IPS DF 4.7 (cell line): ENCODE measurements around the gene NPM3.

Source experiments
- DNase-seq: peaks from one replicate; pipeline ENCODE4 v3.0.0-alpha.2; 2013; ENCODE audit warnings: low spot score; ENCODE audit errors: extremely low read depth

Gene NPM3

DNA sequence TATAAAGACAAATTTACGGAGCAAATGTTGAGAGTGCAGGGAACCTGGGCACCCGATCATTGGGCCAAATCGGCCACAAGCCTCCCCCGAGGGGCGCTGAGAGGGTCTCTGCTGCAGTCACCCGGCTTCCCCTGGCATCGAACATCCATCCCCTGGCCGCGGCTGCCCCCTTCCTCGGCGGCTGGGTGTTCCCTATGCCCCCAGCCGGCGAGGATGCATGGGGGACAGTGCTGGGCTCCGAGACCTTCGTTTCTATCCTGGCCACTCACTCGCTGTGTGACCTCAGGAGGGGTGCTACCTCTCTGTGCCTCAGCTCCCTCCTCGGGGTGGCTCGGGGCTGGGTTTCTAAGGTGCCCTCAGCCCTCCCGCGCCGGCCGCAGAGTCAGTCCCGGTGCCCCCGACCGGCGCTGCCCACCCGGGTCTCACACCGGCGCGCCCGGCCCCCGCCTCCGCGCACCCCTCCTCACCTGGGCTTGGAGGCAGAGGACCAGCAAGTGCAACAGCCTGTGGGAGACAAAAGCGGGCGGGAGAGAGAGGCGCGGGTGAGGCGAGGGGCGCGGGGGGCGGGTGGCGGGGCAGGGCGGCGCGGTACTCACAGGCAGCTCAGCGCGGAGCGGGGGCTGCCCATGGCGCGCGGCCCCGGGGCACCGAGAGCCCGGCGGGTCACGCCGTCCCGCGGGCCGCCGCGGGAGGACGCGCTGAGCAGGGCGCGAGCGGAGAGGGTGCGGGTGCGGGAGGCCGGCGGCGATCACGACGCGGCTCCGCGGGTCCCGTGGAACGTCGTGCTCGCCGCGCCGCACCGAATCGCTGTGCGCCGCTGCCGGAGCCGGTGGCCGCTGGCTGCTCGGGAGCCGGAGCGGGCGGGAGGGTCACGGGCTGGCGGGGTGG is 7.7 kb downstream of the NPM3 start, which contains the start of gene FGF8:
Gene FGF8, minus strand, starts transcription at position 842 of the 888 bp plus-strand sequence. Its CDS starts 214 bp downstream, at position 628.
- DNase-seq, result no peak

DNA sequence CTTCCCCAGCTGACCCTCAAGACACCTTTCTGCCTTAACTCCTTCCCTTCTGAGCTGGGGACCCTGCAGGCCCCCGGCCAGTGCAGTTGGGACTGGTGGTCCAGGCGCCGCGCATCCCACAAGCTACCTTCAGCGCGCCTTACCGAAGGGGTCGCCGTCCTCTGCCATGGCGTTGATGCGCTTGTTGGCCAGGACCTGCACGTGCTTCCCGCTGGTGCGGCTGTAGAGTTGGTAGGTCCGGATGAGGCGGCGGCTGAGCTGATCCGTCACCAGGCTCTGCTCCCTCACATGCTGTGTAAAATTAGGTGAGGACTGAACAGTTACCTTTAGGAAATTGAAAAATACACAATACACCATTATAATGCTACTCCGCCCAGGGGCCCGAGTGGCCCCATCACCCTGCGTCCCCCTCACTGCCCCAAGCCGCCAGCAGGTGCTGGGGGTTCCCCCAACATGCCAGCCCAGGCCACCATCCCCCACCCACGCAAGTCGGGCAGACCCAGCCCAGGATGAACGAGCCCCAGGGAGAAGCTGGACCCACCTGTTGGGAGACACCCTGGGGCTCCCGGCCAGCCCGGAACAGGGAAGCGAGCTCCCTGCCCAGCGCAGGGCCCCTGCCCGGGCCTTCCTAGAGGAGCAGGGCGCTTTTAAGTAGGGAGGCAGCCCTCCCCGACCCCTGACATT is 8.5 kb downstream of the NPM3 start:
- DNase-seq, result no peak

DNA sequence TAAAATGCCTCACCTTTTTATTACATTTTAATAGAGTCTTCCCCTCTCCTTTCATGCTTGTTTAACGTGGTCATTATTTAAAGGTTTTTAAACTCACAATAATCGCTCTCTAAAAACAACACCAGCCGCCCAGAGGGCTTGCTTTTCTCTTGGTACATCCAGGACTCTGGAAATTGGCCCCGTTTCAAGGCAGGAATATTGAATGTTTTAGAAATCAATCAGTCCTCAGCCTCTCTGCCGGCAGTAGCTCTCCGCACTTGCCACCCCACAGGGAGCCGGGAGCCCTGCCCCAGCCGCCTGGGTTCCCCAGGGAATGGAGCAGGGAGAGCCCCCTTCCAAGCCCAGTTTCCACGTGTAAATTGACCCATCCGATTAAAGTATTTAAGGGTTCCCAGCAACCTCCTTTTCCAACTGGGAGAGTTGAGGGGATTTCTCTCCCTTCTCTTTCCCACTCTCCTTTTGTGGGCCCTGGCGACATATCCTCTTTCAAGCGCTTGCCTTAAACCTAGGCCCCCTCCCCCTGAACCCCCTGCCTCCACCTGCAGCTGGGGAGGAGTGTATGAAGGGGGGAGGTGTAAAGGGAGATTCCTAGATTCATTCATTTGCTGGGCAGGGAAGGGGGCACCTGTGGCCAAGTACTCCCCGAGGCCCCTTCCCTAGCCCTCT is 9.2 kb downstream of the NPM3 start:
- DNase-seq, result no peak

DNA sequence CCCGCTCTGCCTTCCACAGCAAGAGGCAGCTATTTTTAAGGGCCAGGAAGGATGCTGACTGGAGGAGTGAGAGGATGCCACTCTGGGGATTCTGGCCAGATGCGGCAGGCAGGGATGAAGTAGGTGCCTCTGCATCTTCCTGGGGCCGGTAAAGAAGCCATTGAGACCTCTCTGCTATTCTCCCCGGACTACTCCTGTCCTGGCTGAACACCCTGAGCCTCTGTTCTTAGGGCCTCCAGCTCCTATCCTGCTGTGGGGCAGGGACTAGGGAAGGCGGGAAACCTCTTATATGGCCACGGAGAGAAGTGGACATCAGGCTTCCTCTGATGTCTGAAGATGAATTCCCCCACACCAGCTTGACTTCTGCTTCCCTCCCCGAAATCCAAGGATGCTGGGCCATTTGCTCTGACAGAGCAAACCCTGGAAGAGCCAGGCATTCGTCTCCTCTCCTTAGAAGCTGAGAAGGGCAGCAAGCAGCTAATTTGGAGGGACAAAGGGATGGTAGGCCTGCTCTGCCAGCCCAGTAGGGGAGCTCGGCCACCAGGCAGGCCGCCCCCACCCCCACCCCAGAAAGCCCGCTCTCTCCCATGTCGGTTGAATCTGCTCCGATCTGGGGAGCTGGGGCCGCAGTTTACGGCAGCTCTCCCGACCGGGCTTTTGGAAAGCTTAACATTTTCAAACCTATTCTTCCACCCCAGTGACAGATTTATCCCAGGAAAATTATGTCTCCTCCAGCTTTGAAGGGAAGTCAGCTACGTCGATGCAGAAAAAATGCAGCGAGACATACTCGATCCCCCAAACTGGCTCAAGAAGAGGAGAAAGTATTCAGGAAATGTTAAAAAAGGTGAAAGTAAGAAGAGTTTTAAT is 10.1 kb downstream of the NPM3 start:
- no peak for DNase-seq

DNA sequence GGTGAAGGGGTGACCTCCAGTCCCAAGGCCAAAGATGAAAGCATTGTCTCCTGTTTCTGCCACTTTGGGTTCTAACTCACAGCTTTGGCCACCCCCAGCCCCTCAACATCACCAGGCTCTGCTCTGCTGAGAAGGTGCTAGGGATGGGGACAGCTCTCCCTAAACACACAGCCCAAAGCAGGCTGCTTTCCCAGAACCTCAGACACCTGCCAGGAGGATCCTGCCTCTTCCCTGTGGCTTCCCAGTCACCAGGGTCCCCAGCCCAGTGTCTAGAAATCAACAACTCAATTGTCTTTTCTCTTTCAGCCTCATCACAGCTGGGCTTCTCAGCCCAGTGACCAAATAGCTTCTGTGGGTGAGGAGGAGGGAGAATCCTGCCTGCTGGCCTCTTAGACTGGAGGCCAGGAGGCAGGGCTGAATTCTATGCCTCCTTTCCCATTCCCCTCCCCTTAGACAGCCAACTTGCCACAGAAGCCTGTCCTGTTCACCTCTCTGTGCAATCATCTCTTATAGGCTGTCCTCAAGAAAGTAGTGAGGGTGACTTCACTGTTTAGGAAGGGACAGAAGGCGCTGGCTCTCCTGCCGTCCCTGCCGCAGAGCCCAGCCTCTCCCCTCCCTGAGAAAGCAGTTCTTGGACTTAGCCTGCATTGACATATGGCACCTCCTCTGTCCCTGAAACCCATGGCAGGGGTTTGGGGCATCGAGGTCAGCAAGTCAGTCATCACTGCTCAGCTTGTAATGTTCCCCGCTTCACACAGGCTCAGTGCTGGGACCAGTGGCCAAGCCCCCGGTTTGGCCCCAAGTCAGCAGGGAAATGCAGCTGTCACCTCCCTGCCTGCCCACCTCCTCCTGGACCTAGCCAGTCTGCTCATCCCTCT is 11.0 kb downstream of the NPM3 start:
- no peak for DNase-seq

DNA sequence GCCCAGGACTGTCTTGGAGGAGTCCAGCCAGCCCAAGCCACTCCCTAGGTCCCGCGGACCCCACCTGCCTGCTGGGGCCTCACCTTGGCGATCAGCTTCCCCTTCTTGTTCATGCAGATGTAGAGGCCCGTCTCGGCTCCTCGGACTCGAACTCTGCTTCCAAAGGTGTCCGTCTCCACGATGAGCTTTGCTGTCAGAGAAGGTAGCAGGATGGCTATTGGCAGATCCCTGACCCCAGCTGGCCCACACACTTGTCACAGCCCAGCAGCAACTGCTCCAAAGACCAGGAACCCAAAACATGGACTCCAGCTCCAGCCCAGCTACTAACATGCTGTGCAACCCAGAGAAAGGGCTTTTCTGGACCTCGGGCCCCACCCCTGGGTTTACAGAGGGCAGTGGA is 11.9 kb downstream of the NPM3 start:
- no peak for DNase-seq

DNA sequence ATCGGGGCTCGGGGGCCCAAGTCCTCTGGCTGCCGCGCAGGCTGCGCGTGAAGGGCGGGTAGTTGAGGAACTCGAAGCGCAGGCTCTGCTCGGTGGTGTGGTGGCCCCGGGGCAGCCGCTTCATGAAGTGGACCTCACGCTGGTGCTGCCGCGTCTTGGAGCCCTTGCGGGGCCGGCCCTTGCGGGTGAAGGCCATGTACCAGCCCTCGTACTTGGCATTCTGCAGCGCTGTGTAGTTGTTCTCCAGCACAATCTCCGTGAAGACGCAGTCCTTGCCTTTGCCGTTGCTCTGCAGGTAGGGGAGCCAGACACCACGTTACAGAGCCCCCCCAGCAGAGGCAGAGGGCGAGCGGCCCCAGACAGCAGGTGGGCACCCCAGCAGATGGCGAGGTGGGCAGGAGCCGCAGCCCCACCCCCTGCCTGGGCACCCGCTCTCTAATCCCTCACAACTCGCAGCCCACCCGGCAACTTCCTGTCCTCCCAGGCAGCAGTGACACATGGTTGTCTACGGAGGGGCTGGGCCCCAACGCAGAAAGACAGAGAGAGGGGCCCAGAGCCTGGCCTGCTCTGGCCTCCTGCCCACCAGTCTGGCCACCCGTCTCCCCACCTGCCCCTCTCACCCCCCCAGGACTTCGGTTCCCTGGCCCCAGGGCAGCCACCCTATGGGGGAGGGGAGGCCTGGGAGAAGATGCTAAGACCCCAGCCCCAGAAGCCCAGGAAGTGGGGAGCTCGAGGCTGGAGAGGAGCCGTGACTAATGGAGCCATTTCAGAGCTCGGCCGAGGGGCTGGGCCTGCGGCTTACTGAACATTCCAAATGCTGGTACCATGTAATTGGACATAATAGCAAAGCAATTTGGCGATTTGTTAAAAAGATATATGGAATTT is 12.7 kb downstream of the NPM3 start:
- no peak for DNase-seq

DNA sequence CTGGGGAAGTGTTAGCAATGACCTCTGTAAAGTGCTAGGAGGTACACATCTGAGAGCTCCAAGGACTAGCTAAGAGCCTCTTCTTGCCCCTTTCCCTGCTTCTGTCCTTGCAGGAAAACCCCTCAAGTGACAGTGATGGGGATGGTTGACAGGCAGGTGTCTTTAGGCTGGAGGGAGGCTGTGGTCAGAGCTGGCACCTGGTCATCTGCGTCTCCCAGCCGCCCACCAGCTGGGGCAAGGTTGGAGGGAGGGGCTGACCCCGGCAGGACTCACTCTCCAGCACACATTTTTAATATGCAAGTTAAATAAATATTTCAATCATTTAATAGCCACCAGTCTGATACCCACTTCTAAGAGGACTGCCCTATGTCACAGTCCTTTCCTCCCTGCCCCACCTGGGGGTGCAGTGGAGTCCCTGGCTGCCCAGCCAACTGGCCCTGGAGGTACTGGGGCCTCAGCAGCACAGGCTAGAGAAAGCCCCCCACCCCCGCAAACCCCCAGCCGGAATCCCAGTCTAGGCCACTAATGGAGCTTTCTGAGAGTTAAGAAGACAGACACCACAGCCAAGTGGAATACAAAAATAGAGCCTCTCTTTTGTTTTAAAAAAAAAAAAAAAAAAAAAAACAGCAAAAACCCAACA is 13.6 kb downstream of the NPM3 start:
- no peak for DNase-seq

DNA sequence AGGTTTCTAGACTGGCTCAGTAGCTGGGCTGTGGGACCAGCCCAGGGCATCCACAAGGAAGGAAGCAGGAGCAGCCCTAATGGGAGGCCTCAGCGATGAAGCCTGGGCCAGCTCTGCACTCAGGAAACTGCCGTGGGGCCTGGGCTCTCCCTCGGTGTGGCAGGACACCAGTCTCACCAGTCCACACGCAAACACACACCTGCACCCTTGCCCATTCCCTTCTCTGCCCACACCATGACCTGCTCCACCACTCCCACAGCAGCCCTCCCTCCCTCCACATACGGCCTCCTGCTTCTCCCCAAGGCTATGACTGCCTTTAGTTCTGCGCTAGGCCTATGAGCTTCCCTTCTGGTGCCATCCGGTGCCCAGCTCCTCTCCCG is 14.5 kb downstream of the NPM3 start:
- no peak for DNase-seq

DNA sequence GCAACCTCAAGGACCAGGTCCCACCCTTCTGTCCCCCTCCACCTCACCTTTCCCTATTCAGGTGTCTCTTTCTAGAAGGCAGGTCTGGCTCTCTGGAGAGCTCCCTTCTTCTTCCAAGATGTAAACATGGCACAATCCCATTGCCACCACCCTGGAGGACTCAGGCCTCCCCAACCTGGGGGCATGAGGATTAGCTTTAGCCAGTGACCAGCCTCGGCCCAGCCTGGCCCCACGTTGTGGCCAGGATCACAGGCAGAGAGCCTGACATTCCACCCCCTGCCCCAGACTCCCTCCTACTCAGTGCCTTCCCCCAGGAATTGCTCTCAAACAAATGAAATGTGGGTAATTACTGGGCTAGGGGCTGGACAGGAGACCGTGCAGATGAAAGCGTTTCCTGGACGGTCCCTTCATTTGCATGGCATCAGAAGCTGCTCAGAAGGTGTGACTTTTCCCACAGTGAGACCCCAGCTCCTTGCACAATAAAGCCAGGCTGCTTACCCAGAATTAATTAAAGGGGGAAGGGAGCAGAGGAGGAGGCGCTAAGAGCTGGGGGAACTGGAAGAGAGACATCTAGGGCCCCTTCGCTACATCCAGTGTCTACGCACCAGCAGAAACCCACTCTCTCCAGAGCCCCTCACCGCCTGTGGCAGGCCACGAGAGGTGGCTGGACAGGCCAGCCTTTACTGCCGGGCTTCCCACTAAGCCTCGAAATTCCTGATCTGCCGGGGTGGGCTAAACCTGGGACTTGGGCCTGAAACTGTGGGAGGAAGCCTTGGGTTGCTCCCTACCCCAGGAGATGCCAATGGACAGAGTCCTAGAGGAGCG is 15.1 kb downstream of the NPM3 start:
- DNase-seq, result no peak

DNA sequence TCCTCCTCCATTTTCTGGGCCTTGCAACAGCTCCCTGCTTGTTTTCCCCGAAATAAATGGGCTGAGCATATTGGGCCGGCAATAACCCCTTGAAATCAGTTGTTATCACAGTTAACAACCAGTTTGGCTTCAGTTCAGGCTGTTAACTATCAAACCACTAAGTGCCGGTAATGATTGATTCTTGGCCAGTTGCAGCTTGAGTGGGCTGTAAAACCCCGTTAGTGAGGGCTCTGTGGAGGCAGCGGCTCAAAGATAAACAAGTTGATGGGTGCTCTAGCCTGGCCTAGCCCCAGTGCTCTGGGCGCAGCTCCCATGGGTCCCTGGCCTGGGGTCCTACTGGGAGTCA is 15.7 kb downstream of the NPM3 start:
- no peak for DNase-seq

DNA sequence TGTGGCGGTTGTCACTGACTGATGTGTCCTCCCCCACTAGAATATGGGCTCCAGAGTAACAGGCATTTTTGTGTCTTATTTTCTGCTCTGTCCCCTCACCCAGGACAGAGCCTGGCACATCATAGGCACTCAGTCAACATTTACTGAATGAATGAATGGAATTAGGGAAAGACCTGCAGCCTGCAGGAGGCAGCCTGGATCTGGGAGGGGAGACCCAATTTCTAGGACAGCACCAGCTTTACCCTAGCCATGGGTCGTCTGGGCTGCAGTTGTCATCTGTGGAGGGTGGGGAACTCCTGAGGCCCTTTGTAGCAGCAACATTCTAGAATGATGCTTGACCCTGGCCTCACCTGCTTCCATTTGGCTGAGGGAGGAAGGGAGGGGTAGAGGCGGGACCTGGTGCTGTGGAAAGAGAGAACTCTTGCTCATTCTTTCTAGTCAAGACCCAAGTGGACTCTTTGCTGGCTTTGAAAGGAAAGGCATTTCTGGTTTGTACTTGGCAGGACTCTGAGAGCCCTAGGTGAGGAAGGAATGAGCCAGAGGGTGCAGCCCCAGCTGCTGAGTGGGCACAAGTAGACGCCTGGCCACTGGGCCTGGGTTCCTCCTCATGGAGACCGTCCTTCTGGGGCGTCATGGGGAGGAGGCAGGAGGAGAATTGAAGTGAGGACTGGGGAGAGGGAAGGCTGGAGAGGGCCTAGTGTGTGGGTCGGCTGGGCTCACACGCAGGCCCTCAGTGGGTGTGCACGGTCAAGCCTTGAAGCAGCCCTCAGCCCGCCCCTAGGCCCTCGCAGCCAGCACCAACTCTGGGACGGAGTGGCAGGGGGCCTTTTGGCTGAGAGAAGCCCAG is 16.3 kb downstream of the NPM3 start:
- no peak for DNase-seq

DNA sequence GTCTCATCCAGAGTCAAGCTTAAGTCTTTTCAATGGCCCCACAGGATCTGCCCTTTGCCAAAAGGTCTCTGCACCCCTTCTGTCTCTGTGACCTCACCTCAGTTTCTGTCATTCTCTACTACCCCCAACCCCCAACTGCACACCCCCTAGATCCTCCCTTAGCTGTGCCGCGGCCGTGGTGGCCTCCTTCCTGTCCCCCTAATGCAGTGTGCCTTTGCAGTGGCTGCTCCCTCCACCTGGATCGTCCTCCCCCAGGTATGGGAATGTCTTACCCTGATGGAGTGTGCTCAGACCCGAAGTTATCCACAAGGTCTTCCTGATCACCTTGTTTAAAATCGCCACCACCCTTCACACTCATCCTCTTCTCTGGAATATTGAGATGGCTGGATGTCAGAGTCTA is 16.9 kb downstream of the NPM3 start:
- DNase-seq, result no peak

DNA sequence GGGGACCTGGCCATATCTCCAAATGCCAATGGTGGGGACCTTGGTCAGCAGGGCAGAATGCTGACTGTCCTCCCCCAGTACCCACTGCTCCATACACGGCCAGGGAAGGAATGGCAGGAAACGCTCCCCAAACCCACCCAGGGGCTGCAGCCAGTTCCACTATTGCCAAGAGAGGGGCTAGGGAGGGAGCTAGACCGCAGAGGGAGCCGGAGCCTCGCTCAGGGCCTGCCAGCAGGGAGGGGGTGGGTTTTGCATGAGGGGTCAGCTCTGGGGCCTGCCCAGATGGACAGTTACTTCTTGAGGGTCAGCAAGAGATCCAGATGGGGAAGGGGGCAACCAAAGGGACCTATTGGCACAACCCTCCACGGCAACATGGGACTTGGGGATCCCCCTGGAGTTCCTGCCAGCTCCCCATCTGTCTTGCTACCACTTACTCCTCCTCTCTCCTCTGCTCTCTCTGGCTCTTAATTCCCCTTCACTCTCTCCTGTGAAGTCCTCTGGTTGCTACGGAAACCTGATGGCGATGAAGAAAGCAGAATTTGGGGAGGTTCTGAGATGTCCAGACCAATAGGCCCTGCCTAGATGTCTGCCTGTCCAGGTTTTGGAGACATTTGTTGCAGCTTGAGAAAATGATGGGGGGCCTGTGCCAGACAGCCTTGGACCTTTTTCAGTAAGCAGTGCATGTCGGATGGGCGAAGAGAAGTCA is 20.0 kb downstream of the NPM3 start:
- DNase-seq, result no peak

DNA sequence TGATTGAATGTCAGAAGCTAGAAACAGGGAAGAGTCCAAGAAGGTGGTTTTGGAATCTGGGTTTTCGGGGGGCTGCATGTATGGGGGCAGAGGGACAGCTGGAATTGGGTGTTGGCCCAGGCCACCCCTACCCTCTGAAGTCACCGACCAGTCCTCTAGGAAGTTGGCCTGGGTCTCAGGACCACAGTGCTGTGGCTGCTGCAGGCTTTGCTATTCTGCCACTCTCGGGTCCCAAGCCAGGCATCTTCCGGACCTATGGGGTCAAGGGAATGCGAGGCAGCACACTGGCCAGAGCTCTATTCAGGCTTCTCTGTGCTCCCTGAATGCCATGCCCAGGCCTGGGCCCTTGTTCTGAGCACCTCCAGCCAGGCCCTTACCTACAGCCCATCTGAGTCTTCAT is 20.5 kb downstream of the NPM3 start:
- DNase-seq, result no peak

DNA sequence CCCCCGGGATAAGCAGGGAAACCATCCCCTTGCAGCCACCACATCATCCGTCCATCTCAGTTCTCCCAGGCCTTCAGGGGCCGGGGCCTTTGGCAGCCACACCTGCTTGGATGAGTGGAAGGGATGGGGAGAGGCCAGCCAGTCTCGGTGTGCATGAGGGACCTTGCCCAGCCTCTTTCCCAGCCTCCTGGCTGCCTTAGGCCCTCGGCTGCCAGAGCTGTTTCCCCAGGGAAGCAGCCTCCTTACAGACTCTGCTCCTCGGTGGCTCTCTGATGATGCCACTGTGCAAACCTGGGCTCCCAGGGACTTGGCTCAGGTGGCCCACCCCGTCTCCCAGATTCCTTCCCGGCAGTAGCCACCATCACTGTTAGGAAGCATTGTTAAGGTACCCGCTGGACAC is 22.0 kb downstream of the NPM3 start:
- DNase-seq, result no peak

DNA sequence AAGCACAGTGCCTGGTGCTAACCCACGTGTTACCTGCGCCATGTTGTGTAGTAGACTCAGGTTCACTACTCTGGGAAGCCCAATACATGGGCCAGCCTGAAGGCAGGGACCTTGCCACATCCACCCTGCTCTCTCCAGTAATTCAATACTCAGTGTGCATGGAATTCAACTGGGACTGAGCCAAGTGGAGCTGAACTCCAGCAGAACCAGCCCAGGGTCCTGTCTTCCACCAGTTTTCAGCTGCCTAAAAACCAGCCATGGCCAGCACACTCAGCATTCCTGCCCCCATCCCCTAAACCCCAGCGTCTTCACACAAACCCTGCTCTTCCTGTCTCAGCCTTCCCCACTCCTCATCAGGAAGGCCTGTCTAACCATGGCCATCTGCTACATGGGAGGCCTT is 22.7 kb downstream of the NPM3 start:
- DNase-seq, result no peak
